GM21526 (cell line): ENCODE results near the gene CBL.
"Not testable (repeated sequence)": the region's sequence is repeated elsewhere in the genome, so short reads cannot be mapped to it uniquely, and the experiment has no call there.

ENCODE experiments used
- ATAC-seq: cut with Tn5 transposase; IDR thresholded peaks from one replicate; pipeline ENCODE4 v1.9.1; 2021; ENCODE audit warnings: moderate library complexity; ENCODE audit not compliant: unreplicated experiment, low FRiP score

The CBL gene

GRCh38 chr11:119206511-119207414, 624 bp downstream of the CBL start:
- ATAC-seq, result no peak

GRCh38 chr11:119207415-119207960, 1.3 kb downstream of the CBL start:
- no peak for ATAC-seq

DNA sequence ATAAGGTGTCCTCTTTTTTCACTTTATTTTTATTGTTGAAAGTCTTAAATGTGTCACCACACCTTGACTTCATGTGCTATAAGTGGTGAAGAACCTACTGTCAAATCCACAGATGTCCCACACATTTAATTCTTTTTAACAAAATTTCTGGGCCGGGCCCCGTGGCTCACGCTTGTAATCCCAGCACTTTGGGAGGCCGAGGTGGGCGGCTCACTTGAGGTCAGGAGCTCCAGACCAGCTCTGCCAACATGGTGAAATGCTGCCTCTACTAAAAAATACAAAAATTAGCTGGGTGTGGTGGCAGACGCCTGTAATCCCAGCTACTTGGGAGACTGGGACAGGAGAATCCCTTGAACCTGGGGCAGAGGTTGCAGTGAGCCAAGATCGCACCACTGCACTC, 3.0 kb downstream of the CBL start:
- no peak for ATAC-seq

- no peak for ATAC-seq
These were observed 3.9 kb downstream of the CBL start for GRCh38 chr11:119210050-119210449.

- no peak for ATAC-seq
These were observed 12.2 kb downstream of the CBL start for GRCh38 chr11:119218141-119218878.

DNA sequence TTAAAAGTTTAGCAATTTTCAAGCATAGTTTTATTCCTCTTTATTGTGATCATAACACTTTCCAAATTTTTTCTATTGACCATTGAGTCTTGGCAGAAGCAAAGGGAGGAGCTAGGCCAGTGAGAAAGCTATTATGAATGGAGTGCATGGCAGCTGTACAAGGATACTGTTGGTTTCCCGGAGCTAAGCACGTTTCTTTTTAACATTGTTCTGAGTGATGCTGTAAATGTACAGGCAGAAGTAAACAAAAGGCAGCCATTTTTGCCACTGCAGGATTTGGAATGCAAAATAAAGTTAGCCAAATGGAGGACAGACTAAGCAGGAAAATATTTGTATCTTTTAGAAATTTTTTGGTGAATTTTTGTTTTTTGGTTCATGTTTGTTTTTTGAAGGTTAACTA, 16.2 kb downstream of the CBL start:
- no peak for ATAC-seq

DNA sequence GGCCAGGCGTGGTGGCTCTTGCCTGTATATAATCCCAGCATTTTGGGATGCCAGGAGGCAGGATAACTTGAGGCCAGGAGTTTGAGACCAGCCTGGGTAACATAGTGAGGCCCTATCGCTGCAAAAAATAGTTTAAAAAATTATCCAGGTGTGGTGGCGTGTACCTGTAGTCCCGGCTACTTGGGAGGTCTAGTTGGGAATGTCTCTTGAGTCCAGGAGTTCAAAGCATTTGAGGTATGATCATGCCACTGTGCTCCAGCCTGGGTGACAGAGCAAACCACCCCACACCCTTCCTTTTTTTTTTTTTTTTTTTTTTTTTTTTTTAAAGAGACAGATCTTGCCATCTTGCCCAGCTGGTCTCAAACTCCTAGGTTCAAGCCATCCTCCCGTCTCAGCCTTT, 16.8 kb downstream of the CBL start:
- no peak for ATAC-seq

DNA sequence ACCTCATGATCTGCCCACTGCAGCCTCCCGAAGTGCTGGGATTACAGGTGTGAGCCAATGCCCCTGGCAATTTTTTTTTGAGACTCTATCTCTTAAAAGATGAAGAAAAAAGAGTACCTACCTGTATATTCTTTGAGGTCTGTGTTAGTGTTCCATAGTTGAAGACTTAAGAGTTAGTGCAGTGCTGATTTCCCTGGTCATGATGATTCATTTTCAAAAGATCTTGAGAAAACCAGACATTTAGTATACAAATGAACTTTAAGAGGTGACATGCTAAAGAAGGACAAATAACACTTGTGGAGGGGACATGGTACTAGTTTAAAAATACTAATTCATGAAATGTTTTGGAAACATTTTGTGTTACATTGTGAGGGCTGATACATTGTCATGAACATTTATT, 17.7 kb downstream of the CBL start:
- ATAC-seq, result no peak

GRCh38 chr11:119228535-119229287, 22.6 kb downstream of the CBL start:
- ATAC-seq, result not testable (repeated sequence)

- no peak for ATAC-seq
These were observed 23.1 kb downstream of the CBL start for GRCh38 chr11:119229288-119229672.

DNA sequence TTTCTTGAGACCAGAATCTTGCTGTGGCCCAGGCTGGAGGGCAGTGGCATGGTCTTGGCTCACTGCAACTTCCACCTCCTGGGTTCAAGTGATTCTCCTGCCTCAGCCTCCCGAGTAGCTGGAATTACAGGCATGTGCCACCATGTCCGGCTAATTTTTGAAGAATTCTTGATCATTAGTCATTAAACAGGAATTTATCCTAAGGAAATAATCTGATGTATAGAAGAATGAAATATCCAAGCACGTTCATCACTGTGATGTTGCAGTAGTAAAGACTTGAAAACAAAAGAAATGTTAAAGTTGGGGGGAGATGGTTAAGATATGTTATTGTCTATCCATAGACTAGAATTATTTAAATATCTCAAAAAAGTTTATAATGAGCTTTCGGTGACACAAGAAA, 23.6 kb downstream of the CBL start:
- ATAC-seq, result no peak

DNA sequence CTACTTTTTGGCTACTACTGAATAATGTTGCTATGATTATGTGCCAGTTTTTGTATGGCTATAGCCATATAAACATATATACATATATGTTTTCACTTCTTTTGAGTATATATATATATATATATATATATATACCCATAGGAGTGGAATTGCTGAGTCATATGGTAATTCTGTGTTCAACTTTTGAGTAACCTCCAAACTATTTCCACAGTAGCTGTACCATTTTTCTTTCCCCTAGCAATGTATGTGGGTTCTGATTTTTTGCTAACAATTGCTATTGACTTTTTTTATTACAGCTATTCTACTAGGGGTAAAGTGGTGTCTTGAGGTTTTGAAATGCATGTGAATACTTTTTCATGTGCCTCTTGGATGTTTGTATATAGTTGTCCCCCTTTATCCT, 30.4 kb downstream of the CBL start:
- no peak for ATAC-seq

GRCh38 chr11:119236891-119237290, 30.8 kb downstream of the CBL start:
- ATAC-seq, result no peak

DNA sequence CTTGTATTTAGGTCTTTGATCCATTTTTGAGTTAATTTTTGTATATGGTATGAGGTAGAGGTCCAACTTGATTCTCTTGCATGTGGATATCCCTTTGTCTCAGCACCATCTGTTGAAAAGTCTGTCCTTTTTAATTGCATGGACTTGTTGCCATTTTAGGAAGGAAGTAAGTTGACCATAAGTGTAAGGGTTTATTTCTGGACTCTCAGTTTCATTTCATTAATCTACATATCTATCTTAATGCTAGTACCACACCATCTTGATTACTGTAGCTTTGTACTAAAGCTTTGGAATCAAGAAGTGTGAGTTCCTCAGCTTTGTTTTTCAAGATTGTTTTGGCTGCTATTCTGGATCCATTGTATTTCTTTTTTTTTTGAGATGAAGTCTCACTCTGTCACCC, 31.4 kb downstream of the CBL start:
- ATAC-seq, result no peak

GRCh38 chr11:119248750-119249670, 42.9 kb downstream of the CBL start:
- no peak for ATAC-seq

- no peak for ATAC-seq
These were observed 43.5 kb downstream of the CBL start for GRCh38 chr11:119249671-119250010.

DNA sequence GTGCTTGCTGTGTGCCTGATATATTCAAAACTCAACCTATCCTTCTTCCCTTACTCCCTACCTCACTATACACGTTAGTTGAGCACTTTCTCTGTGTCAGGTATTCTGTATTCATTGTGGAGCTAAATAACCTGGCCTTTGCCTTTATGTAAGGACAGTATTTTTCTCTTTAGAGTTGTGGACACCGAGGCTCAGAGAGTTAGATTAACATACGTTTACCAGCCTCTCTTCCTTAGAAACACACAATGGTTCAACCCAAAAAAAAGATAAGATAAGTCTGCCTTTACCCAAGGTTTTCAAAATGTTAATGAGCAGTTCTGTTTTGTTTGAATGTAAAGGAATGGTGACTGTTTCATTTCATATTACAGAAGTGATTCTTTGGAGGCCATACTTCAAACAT, 45.0 kb downstream of the CBL start:
- no peak for ATAC-seq

- ATAC-seq, result no peak
These were observed 48.1 kb downstream of the CBL start for GRCh38 chr11:119254239-119254638.

DNA sequence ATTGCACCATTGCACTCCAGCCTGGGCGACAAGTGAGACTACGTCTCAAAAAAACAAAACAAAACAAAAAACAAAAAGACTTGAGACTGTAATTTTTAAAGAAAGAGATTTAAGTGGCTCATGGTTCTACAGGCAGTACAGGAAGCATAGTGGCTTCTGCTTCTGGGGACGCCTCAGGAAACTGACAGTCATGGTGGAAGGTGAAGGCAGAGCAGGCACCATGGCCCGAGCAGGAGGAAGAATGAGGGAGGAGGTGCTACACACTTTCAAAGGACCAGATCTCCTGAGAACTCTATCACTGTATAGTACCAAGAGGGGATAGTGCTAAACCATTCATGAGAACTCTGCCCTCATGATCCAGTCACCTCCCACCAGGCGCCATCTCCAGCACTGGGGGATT, 52.0 kb downstream of the CBL start:
- no peak for ATAC-seq

GRCh38 chr11:119258983-119259382, 52.8 kb downstream of the CBL start:
- ATAC-seq, result no peak
